Left renal cortex interstitium (tissue), 4 donors: ENCODE results near the gene RAMP3. TPM values are rescaled to one million over a fixed set of nuclear protein-coding genes. Genes with fewer than 3 reads are reported as not detected.
A peak's percentile ranks its signal among the peaks of the same experiment; 100 is the strongest.
"Not testable (repeated sequence)": the region's sequence is repeated elsewhere in the genome, so short reads cannot be mapped to it uniquely, and the experiment has no call there.

Source experiments
- DNase-seq, 4 donors: peaks; one replicate each; pipeline ENCODE4 v3.0.0-alpha.2; 2013; ENCODE audit warnings: low read depth in 4 of 4, low spot score in 2 of 4, missing footprints in 1 of 4
- polyA plus RNA-seq, 4 donors: library from polyadenylated mRNA; unstranded; fragments of 120-200 nt; gene quantifications; one replicate each; pipeline ENCODE4 v1.2.1, GENCODE V29; 2013; ENCODE audit not compliant: insufficient read length in 4 of 4

Gene RAMP3
- 10 to 100 TPM in 3 of 4 donors, 1 to 10 TPM in 1; 10.0 to 16.0 (median 13.8) TPM for polyA plus RNA-seq

GRCh38 chr7:45157653-45158401 is at the start of gene RAMP3:
Gene RAMP3 (plus strand): TSS chr7:45157791. CDS start chr7:45157829, 38 bp downstream.
- DNase-seq = no peak

GRCh38 chr7:45108863-45109262 is 48.7 kb upstream of the RAMP3 start:
- DNase-seq = no peak

DNA sequence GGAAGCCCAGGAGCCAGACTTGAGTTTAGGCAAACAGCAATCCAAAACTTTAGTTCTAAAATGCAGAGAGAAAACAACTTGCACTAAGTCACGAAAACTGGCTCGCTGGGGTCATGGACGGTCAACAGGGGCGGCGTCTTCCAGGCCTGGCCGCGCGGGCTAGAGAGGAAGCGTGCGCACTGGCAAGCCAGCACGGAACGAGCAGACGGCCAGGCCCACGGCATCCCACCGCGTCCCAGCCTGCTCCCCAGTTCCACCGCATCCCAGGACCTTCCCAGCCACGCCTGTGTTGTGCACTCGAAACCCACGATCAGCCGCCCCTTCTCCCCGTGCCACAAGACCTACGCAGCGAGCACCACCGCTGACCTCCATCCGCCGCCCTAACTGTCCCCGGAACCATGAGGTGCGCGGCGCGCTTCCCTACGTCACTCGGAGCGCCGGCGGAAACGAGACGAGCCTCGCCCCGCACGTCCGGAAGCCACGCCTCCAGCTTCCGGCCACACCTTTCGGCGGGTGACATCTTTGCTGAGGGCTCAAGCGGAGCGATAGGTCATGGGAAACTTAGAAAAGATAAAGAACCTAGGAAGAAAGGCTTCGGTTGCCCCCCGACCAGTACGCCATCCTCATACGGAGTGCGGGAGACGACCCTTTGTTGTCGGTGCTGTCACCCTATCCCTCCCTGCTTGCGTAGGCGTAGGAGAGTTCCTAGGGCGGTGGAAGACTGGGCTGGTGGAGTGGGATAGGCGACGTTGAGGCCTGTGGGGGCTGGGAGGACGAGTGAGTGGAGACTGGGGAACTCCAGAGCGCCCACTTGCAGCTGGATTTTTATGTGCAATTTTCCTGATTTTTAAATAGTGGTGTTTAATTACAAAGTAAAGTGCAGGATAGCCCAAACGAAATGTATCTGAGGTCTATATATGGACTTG is 46.0 kb upstream of the RAMP3 start, which contains the start of gene TBRG4:
Gene TBRG4 (minus strand): TSS at position 400 of the 926 bp plus-strand sequence. CDS start 2,460 bp downstream, outside the sequence.
- peak; percentile 95 to 98 (median 96) for DNase-seq

DNA sequence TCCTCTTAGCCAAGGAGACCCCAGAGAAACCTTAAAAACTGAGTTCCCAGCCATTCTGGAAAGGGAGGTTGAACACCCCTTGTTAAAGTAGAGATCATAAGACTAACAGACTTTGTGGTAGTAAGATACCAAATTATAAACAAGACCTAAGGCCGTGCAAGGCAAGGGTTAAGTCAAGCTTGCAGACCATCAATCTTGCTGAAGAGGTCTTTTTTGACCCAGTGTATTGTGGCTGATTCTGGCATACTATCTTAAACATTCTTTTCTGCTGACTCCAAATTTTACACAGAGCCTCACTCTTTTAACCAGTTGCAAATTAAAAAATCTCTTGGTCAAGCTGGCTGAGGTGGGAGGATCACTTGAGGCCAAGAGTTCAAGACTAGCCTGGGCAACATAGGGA is 44.9 kb upstream of the RAMP3 start:
- DNase-seq = no peak

DNA sequence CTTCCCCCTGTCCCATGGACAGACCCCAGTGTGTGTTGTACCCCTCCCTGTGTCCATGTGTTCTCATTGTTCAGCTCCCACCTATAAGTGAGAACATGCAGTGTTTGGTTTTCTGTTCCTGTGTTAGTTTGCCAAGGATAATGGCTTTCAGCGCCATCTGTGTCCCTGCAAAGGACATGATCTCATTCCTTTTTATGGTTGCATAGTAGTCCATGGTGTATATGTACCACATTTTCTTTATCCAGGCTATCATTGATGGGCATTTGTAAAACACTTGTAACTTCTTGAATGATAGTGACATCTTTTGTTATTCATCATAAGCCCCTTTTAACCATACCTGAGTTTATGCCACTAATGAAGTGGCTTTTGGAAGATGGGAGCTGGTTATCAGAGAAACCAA is 43.3 kb upstream of the RAMP3 start:
- DNase-seq = not testable (repeated sequence)

DNA sequence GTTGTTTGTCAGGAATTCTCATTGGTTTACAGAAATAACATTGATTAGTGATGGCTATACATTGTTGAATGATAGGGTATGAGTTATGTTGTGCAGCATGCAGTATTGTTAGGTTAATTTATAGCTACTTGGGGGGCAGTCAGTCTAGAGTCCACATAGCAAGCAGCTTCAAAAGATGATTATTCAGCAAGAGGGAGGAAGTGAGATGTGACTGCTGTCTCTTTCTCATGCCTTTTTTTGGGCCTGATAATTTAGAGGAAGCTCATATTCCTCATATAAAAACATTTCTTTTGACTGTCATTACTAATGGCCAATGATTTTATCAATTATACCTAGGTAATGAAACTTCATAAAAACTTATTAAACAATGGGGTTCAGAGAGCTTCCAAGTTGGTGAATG is 42.7 kb upstream of the RAMP3 start:
- DNase-seq = no peak

- no peak for DNase-seq
These were observed 41.5 kb upstream of the RAMP3 start for GRCh38 chr7:45116048-45116447.

DNA sequence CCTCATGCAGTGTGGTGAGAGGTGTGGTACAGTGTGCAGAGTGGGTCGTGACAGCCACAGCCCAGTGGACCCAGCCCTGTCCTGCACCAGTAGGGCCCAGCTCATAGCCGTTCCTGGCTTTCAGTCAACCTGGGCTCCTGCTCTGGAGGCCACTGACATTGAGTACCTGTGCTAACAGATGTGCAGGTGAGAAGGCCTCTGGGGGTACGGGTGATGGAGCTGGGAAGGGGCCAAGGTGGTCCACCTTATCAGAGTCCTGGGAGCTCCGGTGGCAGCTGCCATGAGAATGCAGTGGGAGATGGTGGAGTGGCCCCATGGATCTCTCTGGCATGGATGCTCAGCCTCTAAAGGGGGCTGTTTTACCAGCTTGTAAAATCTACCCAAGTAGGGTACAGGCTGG is 40.0 kb upstream of the RAMP3 start:
- DNase-seq = no peak

GRCh38 chr7:45118292-45118691 is 39.3 kb upstream of the RAMP3 start:
- no peak for DNase-seq

GRCh38 chr7:45118889-45119331 is 38.7 kb upstream of the RAMP3 start:
- DNase-seq = no peak

- no peak for DNase-seq
These were observed 38.0 kb upstream of the RAMP3 start for GRCh38 chr7:45119550-45119949.

GRCh38 chr7:45122975-45123860 is 34.4 kb upstream of the RAMP3 start:
- DNase-seq = no peak

GRCh38 chr7:45123913-45124710 is 33.5 kb upstream of the RAMP3 start:
- DNase-seq = no peak

DNA sequence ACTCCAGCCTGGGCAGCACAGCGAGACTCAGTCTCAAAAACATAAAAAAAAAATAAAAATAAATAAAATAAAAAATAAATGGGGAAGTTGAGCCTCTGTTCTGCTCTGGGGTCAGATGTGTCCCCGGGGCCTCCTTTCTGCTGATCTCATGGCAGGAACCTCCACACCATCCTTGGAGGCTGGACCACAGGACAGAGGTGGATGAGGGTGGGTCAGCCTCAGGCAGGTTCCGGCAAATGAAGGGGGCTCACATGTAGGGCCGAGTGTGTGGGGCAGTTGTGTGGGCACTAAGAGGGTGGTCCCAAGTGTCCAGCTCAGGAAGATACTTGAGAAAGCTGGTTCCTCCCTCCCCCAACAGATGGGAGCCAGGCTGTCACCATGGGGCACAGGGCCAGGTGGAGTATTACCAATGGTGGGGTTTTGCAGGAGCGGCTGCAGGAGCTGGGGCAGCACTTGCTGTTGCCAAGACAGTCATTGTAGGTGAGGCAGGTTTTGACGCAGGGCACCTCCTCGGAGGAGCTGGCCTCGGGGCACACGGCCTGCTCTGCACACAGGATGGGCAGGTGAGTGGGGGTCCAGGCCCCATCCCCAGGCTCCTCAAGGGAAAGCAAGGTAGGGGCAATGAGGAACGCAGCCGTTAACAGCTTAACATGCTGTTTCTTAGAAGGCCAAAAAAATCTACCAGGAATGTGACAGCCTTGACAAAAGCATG is 32.2 kb upstream of the RAMP3 start:
- no peak for DNase-seq

- no peak for DNase-seq
These were observed 31.4 kb upstream of the RAMP3 start for GRCh38 chr7:45126201-45126600.

DNA sequence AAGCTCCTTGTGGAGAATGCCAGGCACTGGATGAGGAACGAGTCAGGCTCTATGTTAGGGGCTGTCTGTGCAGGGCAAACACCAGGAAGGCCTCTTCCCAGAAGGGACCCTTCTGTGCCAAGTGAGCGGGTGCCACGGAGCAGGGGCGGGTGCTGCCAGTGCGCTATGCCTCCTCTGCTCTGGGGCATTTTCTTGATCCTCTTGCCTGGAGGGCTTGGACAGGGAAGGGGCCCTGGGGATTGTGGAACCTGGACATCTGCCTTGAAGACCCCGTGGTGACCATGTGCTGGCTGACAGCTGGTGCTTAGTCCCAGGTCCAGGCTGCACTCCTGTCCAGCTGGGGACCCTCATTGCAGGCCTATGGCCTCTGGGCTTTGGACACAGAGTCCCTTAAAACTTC is 30.7 kb upstream of the RAMP3 start:
- DNase-seq = no peak

GRCh38 chr7:45129181-45129800 is 28.3 kb upstream of the RAMP3 start:
- no peak for DNase-seq

GRCh38 chr7:45129906-45130305 is 27.7 kb upstream of the RAMP3 start:
- DNase-seq = no peak
